Mucosa of gallbladder (tissue), 1 donor: ENCODE measurements around the gene ATP6V1C2. TPM values are rescaled to one million over a fixed set of nuclear protein-coding genes. Genes with fewer than 3 reads are reported as not detected.

Experiments used
- DNase-seq: peaks from one replicate; pipeline ENCODE4 v3.0.0-alpha.2; 2020; ENCODE audit warnings: low spot score
- total RNA-seq: library from RNA; stranded (reverse); gene quantifications from one replicate; pipeline ENCODE4 v1.2.1, GENCODE V29; 2021
- donor health status: DM: no; HTN: no; CAD: no.

Gene ATP6V1C2
- total RNA-seq, 1 donor from 2014 or later: 0.26 TPM

- DNase-seq: no peak
These were observed 112.7 kb downstream of the ATP6V1C2 start for GRCh38 chr2:10834068-10834655.

Other genes starting within 250 kb of the ATP6V1C2 start
- 19.2 TPM for gene NOL10, start 31.7 kb upstream of the ATP6V1C2 start, total RNA-seq
- 213 TPM for gene PDIA6, start 91.2 kb downstream of the ATP6V1C2 start, total RNA-seq
- gene KCNF1, start 190.3 kb downstream of the ATP6V1C2 start, total RNA-seq: 0.63 TPM